Left ventricle myocardium inferior (tissue), 1 donor: ENCODE data around the gene LSM10. TPM values are rescaled to one million over a fixed set of nuclear protein-coding genes. Genes with fewer than 3 reads are reported as not detected.
A peak's percentile ranks its signal among the peaks of the same experiment; 100 is the strongest.

Experiments used
- DNase-seq: peaks from one replicate; pipeline ENCODE4 v3.0.0-alpha.2; 2020
- H3K27ac ChIP-seq: fragments of 200-600 bp; replicated peaks from 2 replicates; pipeline ENCODE4 v1.8.0; 2021
- H3K27me3 ChIP-seq: fragments of 200-600 bp; 2 replicates; pipeline ENCODE4 v1.8.0; 2021; ENCODE audit warnings: low read depth
- H3K36me3 ChIP-seq: fragments of 200-600 bp; 2 replicates; pipeline ENCODE4 v1.8.0; 2021
- H3K4me1 ChIP-seq: fragments of 200-600 bp; 2 replicates; pipeline ENCODE4 v1.8.0; 2021
- H3K4me3 ChIP-seq: fragments of 200-600 bp; 2 replicates; pipeline ENCODE4 v1.8.0; 2021; ENCODE audit warnings: mild to moderate bottlenecking, moderate library complexity
- H3K9me3 ChIP-seq: fragments of 200-600 bp; replicated peaks from 2 replicates; pipeline ENCODE4 v1.8.0; 2021
- intact Hi-C: fragments of 100-400 bp; cut with micrococcal nuclease; formaldehyde crosslinking; loops from one replicate; pipeline ENCODE4 v1.11.0; 2022
- total RNA-seq: library from RNA; stranded (reverse); fragmentation: NEBNext Ultra II Directional; extraction: Animal tissue kit (Norgen Biotek cat#: 25700); gene quantifications from one replicate; pipeline ENCODE4 v1.2.1, GENCODE V29; 2021
- TF ChIP-seq, protein P1 (sequence below): fragments of 200-600 bp; IDR thresholded peaks from 2 replicates; pipeline ENCODE4 v1.8.0; 2021; ENCODE audit warnings: antibody characterized with exemption, mild to moderate bottlenecking, borderline replicate concordance
- donor health status: DM: no; HTN: yes; CAD: no; lungs with severe emphysema.

The LSM10 gene
- total RNA-seq, 1 donor from 2014 or later = 53.6 TPM

DNA sequence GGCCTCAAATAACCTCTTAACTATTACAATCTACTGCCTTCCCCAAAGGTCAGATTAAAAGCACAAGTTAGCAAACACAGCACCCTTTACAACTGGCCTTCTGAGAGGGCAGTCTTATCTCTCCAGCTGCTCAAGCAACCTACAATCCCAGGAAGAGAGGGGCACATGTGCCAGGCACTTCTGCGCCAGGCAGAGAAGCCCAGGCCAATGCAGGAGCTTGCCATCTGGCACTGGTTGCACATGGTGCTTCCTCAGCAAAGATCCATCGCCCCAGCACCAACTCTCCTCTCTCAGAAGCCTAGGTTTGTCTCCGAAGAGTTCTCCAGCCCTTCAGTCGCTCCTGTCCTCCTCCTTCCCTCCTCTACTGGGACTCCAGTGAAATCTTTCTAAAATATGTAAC is 14.5 kb downstream of the LSM10 start:
- TF ChIP-seq, protein P1, sequence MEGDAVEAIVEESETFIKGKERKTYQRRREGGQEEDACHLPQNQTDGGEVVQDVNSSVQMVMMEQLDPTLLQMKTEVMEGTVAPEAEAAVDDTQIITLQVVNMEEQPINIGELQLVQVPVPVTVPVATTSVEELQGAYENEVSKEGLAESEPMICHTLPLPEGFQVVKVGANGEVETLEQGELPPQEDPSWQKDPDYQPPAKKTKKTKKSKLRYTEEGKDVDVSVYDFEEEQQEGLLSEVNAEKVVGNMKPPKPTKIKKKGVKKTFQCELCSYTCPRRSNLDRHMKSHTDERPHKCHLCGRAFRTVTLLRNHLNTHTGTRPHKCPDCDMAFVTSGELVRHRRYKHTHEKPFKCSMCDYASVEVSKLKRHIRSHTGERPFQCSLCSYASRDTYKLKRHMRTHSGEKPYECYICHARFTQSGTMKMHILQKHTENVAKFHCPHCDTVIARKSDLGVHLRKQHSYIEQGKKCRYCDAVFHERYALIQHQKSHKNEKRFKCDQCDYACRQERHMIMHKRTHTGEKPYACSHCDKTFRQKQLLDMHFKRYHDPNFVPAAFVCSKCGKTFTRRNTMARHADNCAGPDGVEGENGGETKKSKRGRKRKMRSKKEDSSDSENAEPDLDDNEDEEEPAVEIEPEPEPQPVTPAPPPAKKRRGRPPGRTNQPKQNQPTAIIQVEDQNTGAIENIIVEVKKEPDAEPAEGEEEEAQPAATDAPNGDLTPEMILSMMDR = no peak
- H3K27ac ChIP-seq = peak overlapping the region; percentile 61
- DNase-seq = peak; percentile 46
- no peak overlapping the region for H3K4me3 ChIP-seq
- H3K9me3 ChIP-seq = no peaks in the 10 kb centered on the region
- no peaks in the 10 kb centered on the region for H3K27me3 ChIP-seq
- intact Hi-C loops = no loop called here
- peaks cover 93% of the 10 kb centered on the region for H3K4me1 ChIP-seq
- H3K36me3 ChIP-seq = no peaks in the 10 kb centered on the region

DNA sequence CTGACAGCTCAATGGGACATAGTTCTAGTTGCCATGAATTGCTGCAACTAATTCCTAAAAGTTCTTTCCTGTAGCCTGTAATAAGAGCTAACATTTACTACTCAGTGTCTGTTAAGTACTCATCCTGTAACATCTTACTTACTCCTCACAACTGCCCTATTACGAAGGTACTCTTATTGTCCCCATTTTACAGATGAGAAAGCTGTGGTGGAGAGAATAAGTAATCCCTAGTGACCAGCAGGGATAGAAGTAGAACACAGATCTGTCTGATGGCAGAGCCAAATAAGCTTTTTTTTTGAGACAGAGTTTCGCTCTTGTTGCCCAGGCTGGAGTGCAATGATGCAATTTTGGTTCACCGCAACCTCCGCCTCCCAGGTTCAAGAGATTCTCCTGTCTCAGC is 15.0 kb downstream of the LSM10 start:
- TF ChIP-seq, protein P1 = no peak
- H3K27ac ChIP-seq = peak overlapping the region; percentile 61
- no peak for DNase-seq
- H3K9me3 ChIP-seq = no peaks in the 10 kb centered on the region
- intact Hi-C loops = no loop called here
- no peaks in the 10 kb centered on the region for H3K27me3 ChIP-seq
- no peaks in the 10 kb centered on the region for H3K36me3 ChIP-seq
- H3K4me1 ChIP-seq = peaks cover 93% of the 10 kb centered on the region
- no peak overlapping the region for H3K4me3 ChIP-seq

DNA sequence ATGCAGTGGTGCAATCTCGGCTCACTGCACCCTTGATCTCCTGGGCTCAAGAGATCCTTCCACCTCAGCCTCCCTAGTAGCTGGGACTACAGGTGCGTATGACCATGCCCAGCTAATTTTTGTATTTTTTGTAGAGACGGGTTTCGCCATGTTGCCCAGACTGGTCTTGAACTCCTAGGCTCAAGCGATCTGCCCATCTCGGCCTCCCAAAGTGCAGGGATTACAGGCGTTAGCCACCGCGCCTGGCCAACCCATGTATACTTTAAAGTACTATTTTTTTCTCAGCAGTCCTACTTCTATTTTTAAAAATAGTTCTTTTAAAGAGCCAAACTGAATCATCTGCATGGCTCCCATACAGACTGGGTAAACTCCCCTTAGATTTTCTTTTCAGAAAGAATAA is 15.5 kb downstream of the LSM10 start:
- intact Hi-C loops = no loop called here
- Histone ChIP-seq H3K4me1 (peaks cover 93% of the 10 kb centered on the region), H3K27ac (peak overlapping the region; percentile 61), H3K4me3 (no peak overlapping the region), H3K36me3 (no peaks in the 10 kb centered on the region), H3K9me3 (no peaks in the 10 kb centered on the region), H3K27me3 (no peaks in the 10 kb centered on the region)
- no peak for DNase-seq
- TF ChIP-seq, protein P1 = no peak

DNA sequence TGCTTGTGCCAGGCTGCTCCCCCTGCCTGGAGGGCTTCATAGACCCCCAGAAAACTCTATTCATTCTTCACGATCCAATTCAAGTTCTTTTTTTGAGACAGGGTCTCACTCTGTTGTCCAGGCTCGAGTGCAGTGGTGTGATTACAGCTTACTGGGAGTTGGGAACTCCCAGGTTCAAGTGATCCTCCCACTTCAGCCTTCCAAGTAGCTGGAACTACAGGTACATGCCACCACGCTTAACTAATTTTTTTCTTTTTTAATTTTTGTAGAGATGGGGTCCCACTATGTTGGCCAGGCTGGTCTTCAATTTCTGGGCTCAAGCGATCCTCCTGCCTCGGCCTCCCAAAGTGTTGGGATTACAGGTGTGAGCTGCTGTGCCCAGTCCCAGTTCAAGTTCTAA is 16.3 kb downstream of the LSM10 start:
- intact Hi-C loops = no loop called here
- no peaks in the 10 kb centered on the region for H3K27me3 ChIP-seq
- H3K4me3 ChIP-seq = no peak overlapping the region
- H3K36me3 ChIP-seq = no peaks in the 10 kb centered on the region
- no peak for DNase-seq
- H3K9me3 ChIP-seq = no peaks in the 10 kb centered on the region
- TF ChIP-seq, protein P1 = no peak
- no peak overlapping the region for H3K27ac ChIP-seq
- peaks cover 93% of the 10 kb centered on the region for H3K4me1 ChIP-seq

DNA sequence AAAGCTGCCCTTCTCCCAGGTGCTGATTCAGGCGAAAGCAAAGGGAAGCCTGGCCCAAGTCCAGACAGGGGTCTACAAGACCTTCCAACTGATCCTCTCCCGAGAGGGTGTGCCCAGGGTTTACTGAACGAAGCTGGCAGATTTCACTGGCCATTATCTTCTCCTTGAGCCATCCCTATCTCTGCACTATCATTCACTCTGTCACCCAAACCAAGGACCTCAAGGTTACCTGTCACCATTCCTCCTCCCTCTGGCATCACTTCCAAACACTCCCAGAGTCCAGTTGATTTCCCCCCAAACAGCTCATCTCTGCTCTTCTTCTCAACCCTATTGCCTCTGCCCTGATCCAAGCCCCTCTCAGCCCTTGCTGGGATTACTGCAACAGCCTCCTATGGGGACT is 16.9 kb downstream of the LSM10 start:
- intact Hi-C loops = no loop called here
- peaks cover 96% of the 10 kb centered on the region for H3K4me1 ChIP-seq
- no peak for DNase-seq

More for the DNA sequence above, 16.9 kb downstream of the LSM10 start:
- Histone ChIP-seq H3K4me3 (no peak overlapping the region), H3K9me3 (no peaks in the 10 kb centered on the region), H3K27ac (peak overlapping the region; percentile 13), H3K27me3 (no peaks in the 10 kb centered on the region), H3K36me3 (no peaks in the 10 kb centered on the region)
- TF ChIP-seq, protein P1 = no peak
